SK-N-SH treated with all-trans-retinoic acid at 6 μM for 48 hours (cell line): ENCODE data around the gene TNFRSF18.

Source experiments
- ARNTL ChIP-seq: fragments of 450-650 bp; formaldehyde crosslinking; IDR thresholded peaks from 2 replicates; pipeline ENCODE4 v1.5.0; 2020; ENCODE audit warnings: low read depth, mild to moderate bottlenecking, moderate library complexity, borderline replicate concordance
- CSRNP3 ChIP-seq: fragments of 250-450 bp; sonication (Bioruptor Pico); IDR thresholded peaks from 2 replicates; pipeline ENCODE4 v1.5.1; 2021; ENCODE audit warnings: mild to moderate bottlenecking, moderate library complexity
- PATZ1 ChIP-seq: fragments of 250-450 bp; sonication (Bioruptor Pico); IDR thresholded peaks from 2 replicates; pipeline ENCODE4 v1.8.0; 2020; ENCODE audit warnings: mild to moderate bottlenecking, moderate library complexity, borderline replicate concordance

GRCh38 chr1:1231400-1232207 is 25.2 kb upstream of the TNFRSF18 start, which contains the start of gene SDF4:
- TF ChIP-seq ARNTL (CRISPR knock-in tag), result no peak
- no peak for TF ChIP-seq PATZ1 (CRISPR knock-in tag)
- no peak for TF ChIP-seq CSRNP3 (CRISPR knock-in tag)
